Choroid plexus epithelial cell (primary cell): Measurements from ENCODE around the gene CFAP53.

ENCODE experiments used
- DNase-seq: peaks from one replicate; pipeline ENCODE4 v3.0.0-alpha.2; 2010; ENCODE audit warnings: low read depth
- H3K4me3 ChIP-seq: 2 replicates; pipeline ENCODE4 v1.5.1; 2011; ENCODE audit warnings: low read depth, mild to moderate bottlenecking, control low read depth, low read length, moderate library complexity
- CTCF ChIP-seq: conservative IDR thresholded peaks from 2 replicates; pipeline ENCODE4 v1.5.1; 2011; ENCODE audit warnings: low read depth, mild to moderate bottlenecking, control low read depth, inconsistent platforms, low read length, moderate library complexity

Gene CFAP53

GRCh38 chr18:50193796-50194630 is 72.3 kb downstream of the CFAP53 start:
- no peak for TF ChIP-seq CTCF
- H3K4me3 ChIP-seq = no peak overlapping the region
- no peak for DNase-seq

- no peak for DNase-seq
- H3K4me3 ChIP-seq = no peak overlapping the region
Measured at GRCh38 chr18:50192995-50193795, 73.1 kb downstream of the CFAP53 start.

GRCh38 chr18:50190926-50191325 is 75.4 kb downstream of the CFAP53 start:
- H3K4me3 ChIP-seq = no peak overlapping the region
- no peak for DNase-seq
- TF ChIP-seq CTCF = no peak

More at GRCh38 chr18:50192995-50193795, 73.1 kb downstream of the CFAP53 start:
- TF ChIP-seq CTCF = no peak

- DNase-seq = peak; percentile 2
- no peak overlapping the region for H3K4me3 ChIP-seq
- no peak for TF ChIP-seq CTCF
Measured at GRCh38 chr18:50190236-50190635, 76.1 kb downstream of the CFAP53 start.

- DNase-seq = no peak
- no peak for TF ChIP-seq CTCF
Measured at GRCh38 chr18:50189160-50189559, 77.1 kb downstream of the CFAP53 start.

GRCh38 chr18:50188652-50189051 is 77.6 kb downstream of the CFAP53 start:
- no peak for DNase-seq
- TF ChIP-seq CTCF = no peak
- H3K4me3 ChIP-seq = no peak overlapping the region

More at GRCh38 chr18:50189160-50189559, 77.1 kb downstream of the CFAP53 start:
- no peak overlapping the region for H3K4me3 ChIP-seq

GRCh38 chr18:50187659-50188058 is 78.6 kb downstream of the CFAP53 start:
- no peak for DNase-seq

More at GRCh38 chr18:50187659-50188058, 78.6 kb downstream of the CFAP53 start:
- no peak overlapping the region for H3K4me3 ChIP-seq
- no peak for TF ChIP-seq CTCF
